ENCODE data around the gene MAPK8IP3.

- TF ChIP-seq CTCF (conservative IDR thresholded peaks at IDR 0.05; ENCODE audit: low read length) = no peak
- TF ChIP-seq EZH2phosphoT487 (IDR thresholded peaks at IDR 0.05; ENCODE audit: borderline replicate concordance) = no peak
These were observed 16.1 kb upstream of the MAPK8IP3 start for GRCh38 chr16:1689853-1690252.

All from Loucy (cell line).